HG02642 (cell line): ENCODE measurements around the gene OLFML3.
"Not testable (repeated sequence)": the region's sequence is repeated elsewhere in the genome, so short reads cannot be mapped to it uniquely, and the experiment has no call there.

Source experiments
- ATAC-seq: cut with Tn5 transposase; IDR thresholded peaks from one replicate; pipeline ENCODE4 v1.9.1; 2021; ENCODE audit warnings: mild to moderate bottlenecking; ENCODE audit not compliant: unreplicated experiment, poor library complexity

OLFML3 gene

DNA sequence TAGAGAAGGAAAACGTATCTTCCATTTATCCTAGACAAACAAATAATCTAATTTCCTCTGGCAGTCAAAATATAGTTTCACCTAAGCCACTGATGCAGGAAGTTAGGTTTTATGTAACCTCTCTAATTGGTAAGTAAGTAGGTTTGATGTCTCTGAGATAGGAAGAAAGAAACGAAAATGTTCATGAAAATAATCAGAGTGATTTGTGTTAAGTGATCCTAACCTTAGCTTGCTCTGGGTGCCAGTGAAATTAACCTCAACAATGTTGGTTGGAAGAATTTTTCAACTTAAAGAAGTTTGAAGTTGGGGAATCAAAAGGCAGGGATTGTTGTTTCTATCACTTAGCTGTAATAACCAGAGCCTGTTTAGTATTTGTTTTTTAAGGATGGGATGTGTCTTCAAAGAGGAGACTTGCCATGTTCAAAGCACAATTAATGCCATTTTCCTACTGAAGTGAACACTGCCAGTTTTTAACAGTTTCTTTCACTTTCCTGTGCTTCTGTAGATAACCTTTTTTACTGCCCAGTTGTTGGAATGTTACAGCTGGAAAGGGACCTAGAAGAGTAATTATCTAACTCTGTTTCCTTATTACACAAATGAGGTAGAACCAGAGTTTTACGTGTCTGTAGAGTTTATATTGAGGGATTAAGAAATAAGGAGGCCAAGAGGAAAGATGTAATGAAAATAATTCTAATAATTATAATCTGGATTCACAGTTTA is 31.7 kb upstream of the OLFML3 start:
- no peak for ATAC-seq

DNA sequence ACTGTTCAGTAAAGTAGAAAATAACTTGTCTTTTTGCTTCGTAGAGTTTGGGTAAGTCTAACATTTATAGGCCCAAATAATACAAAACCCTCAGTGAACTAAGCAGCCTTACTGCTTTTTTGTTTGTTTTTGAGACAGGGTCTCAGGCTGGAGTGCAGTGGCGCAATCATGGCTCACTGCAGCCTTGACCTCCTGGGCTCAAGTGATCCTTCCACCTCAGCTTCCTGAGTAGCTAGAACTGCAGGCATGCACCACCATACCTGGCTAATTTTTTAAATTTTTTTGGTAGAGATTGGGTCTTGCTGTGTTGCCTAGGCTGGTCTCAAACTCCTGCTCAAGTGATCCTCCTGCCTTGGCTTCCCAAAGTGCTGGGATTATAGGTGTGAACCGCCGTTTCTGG is 31.1 kb upstream of the OLFML3 start:
- ATAC-seq = not testable (repeated sequence)

GRCh38 chr1:113949007-113949406 is 30.3 kb upstream of the OLFML3 start:
- ATAC-seq = no peak

DNA sequence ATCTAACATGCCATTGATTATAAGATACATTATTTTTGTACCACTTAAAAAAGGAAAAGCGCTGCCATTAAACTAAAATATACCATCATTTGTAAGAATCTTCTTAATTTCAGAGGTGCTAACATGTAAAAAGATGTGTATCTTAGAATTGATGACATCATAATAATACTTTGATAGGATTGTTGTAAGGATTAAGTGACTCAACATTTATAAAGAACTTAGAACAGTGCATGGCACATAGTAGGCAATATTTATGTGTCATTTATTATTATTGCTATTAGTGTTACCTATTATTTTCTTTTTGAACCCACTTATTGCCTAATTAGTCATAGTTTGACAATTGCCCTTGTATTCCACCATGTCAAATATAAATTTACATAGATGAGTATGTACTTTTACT is 28.4 kb upstream of the OLFML3 start:
- no peak for ATAC-seq

DNA sequence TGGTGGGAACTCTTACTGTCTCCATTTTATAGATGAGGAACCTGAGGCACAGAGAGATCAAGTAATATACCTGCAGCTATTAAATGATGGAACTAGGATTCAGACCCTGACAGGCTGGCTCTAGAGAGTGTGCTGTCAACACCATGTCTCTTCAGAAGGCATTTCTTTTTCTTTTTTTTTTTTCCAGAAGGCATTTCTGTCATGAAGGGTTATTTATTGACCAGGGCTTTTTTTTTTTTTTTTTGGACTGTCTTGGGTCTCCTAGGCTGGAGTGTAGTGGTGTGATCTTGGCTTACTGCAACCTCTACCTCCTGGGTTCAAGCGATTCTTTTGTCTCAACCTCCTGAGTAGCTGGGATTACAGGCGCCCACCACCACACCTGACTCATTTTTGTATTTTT is 27.6 kb upstream of the OLFML3 start:
- no peak for ATAC-seq

DNA sequence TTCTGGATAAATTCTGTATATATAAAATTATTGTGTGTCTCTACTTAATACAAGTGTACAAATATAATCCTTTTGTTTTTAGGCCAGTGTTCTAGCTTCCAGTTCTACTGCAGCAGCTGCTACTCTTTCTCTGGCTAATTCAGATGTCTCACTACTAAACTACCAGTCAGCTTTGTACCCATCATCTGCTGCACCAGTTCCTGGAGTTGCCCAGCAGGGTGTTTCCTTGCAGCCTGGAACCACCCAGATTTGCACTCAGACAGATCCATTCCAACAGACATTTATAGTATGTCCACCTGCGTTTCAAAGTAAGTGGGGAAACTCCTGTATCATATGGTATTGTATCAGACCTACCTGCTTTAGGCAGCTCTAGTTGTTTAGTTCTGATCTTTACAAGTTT is 21.3 kb upstream of the OLFML3 start:
- no peak for ATAC-seq

DNA sequence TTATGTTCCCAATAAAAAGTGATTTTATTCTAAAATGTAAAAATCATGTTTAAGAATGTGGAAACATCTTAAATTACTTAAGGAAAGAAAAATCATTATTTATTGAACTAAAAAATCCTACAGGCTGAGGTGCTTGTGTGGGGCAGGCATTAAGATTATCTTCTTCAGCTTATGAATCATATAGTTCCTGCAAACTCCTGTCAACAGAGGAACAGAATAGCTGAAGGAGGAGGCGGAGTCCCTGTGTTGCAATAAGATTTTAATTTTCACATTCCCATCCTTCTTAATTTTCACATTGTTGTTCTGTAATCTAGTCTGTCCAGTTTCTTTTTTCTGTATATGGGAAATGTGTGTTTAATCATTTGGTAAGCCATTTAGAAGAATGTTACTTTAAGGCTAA is 20.6 kb upstream of the OLFML3 start:
- ATAC-seq = no peak

DNA sequence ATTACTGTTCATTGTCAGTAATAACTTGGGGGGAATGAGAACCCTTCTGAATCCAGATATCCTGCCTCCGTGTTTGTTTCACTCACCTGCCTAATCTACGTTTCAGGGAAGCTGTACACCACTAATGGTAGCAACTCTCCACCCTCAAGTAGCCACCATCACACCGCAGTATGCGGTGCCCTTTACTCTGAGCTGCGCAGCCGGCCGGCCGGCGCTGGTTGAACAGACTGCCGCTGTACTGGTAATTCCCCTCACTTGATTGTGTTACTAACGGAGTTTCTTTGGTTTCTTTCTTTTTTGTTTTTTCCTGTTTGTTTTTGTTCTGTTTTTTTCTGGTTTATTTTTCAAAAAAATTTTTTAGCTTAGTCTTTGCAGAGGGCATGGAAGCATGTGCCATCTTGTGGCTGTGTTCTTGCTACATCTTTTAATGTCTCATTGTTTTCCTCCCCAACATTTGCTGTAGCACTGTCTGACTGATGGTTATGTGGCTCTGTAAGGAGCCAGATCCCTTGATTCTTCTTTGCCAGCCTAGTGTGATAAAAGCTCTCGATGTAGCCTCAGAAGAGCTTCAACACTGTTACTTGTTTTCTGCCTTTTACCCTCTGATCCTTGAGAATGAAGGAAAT is 15.9 kb upstream of the OLFML3 start:
- no peak for ATAC-seq

GRCh38 chr1:113965703-113966412 is 13.4 kb upstream of the OLFML3 start:
- no peak for ATAC-seq

DNA sequence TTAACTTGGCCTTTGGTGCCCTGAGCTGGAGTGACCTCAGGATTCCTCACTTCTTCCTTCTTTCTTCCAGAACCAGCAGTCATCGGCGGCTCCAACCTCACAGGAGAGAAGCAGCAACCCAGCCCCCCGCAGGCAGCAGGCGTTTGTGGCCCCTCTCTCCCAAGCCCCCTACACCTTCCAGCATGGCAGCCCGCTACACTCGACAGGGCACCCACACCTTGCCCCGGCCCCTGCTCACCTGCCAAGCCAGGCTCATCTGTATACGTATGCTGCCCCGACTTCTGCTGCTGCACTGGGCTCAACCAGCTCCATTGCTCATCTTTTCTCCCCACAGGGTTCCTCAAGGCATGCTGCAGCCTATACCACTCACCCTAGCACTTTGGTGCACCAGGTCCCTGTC is 6.3 kb upstream of the OLFML3 start:
- no peak for ATAC-seq

DNA sequence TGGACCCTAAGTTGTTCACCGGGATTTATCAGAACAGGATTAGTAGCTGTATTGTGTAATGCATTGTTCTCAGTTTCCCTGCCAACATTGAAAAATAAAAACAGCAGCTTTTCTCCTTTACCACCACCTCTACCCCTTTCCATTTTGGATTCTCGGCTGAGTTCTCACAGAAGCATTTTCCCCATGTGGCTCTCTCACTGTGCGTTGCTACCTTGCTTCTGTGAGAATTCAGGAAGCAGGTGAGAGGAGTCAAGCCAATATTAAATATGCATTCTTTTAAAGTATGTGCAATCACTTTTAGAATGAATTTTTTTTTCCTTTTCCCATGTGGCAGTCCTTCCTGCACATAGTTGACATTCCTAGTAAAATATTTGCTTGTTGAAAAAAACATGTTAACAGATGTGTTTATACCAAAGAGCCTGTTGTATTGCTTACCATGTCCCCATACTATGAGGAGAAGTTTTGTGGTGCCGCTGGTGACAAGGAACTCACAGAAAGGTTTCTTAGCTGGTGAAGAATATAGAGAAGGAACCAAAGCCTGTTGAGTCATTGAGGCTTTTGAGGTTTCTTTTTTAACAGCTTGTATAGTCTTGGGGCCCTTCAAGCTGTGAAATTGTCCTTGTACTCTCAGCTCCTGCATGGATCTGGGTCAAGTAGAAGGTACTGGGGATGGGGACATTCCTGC is 3.9 kb upstream of the OLFML3 start:
- ATAC-seq = no peak

DNA sequence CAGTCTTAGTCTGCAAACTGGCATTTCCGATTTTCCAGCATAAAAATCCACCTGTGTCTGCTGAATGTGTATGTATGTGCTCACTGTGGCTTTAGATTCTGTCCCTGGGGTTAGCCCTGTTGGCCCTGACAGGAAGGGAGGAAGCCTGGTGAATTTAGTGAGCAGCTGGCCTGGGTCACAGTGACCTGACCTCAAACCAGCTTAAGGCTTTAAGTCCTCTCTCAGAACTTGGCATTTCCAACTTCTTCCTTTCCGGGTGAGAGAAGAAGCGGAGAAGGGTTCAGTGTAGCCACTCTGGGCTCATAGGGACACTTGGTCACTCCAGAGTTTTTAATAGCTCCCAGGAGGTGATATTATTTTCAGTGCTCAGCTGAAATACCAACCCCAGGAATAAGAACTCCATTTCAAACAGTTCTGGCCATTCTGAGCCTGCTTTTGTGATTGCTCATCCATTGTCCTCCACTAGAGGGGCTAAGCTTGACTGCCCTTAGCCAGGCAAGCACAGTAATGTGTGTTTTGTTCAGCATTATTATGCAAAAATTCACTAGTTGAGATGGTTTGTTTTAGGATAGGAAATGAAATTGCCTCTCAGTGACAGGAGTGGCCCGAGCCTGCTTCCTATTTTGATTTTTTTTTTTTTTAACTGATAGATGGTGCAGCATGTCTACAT is 2.5 kb upstream of the OLFML3 start:
- ATAC-seq = no peak

GRCh38 chr1:113977906-113978305 is 1.4 kb upstream of the OLFML3 start:
- ATAC-seq = no peak

DNA sequence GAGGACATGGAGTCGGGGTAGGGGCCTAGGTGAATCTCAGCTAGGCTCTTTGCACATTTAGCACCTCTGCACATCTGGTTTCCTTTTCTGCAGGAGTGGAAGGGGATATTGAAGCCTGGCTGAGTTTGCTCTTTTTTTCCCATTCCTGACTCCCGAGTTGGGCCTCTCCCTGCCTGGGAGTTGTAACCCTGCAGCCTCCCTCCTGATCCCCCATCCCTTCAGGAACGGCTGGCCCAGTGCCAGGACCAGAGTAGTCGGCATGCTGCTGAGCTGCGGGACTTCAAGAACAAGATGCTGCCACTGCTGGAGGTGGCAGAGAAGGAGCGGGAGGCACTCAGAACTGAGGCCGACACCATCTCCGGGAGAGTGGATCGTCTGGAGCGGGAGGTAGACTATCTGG is 836 bp downstream of the OLFML3 start:
- ATAC-seq = no peak

- ATAC-seq = peak; percentile 45
These were observed 3.0 kb downstream of the OLFML3 start for GRCh38 chr1:113981962-113982931.

DNA sequence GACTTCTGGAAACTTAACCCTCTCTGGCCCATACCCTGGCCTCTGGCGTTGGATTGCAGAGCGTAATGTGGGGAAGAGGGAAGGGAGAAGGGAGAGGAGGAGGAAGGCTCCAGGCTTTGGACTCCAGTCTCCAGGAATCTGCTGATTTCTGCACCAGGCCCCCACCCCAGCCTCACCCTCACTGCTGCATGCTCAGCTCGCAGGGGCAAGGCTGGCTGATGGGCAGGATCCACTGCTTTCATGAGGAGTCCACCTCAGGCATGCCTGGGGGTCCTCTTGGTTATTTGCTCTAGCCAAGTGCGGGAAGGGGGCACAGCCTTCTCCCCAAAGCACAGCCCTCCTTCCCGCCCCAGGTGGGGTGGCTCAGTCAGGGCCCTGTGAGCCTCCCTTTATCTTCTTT is 3.7 kb downstream of the OLFML3 start:
- no peak for ATAC-seq

- no peak for ATAC-seq
These were observed 4.1 kb downstream of the OLFML3 start for GRCh38 chr1:113983391-113983790.

DNA sequence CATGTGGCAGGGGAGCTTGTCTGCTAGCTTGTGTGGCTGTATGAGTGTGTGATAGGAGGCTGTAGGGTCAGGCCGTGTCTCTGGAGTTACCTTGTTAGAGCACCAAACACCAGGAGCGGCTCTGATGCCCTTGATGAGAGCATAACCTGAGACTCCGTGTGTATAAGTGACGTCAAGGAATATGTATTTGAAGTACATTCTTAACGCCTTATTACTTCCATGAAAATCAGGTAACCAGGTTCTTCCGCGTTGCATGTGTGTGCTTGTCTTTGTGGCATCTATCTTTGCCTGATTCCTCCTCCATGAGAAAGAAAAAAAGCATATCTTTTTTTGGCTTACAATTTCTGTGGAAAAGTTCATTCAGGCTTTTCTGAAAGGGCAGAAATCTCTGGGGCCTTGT is 4.6 kb downstream of the OLFML3 start:
- ATAC-seq = no peak

DNA sequence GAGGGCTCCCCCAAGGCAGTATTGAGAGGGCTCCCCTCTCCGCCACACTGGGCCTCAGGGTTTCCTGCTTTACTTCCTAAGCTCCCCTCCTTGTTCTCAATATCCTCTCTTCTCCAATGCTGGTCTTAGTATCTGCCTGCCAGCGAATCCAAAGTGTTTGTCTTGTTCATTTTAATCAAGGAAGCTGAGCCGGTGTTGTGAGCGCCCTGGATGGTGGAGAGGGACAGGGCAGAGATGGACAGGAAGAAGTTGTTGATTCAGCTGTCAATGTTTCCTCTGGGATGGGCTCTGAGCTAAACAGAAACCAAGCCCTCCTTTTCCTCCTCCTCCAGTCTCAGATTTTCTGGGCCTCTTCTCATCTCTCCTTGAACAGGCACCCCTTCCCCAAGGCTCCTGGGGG is 5.4 kb downstream of the OLFML3 start:
- ATAC-seq = no peak
